GM04503 (cell line): ENCODE results near the gene SERPINA10.

Source experiments
- DNase-seq: peaks from one replicate; pipeline ENCODE4 v3.0.0-alpha.2; 2012; ENCODE audit warnings: low read depth

Gene SERPINA10, protein sequence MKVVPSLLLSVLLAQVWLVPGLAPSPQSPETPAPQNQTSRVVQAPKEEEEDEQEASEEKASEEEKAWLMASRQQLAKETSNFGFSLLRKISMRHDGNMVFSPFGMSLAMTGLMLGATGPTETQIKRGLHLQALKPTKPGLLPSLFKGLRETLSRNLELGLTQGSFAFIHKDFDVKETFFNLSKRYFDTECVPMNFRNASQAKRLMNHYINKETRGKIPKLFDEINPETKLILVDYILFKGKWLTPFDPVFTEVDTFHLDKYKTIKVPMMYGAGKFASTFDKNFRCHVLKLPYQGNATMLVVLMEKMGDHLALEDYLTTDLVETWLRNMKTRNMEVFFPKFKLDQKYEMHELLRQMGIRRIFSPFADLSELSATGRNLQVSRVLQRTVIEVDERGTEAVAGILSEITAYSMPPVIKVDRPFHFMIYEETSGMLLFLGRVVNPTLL

DNA sequence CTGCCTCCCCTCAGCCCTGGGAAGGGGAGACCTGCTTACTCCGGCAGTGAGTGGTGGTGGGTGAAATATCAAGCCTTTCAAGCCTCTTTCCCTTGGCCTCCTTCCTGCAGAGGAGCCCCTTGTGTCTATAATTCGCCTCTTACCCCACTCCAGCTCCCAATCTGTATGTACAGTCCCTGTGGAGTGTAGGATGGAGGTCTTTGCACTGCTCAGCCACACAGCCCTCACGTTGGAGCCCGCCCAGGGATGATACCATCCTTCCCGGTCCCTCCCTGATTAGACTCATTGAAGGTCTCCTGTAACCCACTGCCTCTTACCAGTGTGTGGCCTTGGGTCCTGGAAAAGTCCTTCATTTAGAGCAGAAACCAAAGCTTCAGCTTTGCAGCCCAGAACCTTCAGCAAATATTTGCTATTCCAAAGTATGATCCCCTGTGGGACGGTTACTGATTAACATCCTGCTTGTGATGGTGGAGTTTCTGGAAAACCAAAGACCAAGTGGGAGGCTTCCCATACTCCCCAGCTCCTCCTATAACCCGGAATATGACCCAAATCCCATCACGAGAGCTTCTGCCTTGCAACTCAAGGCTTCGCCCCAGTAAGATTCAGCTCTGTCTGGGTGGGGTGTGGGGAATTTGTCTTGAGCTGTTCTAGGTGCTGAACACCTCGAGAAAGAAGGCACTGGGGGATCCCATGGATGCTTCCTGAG is at the start of gene SERPINA10:
SERPINA10 (minus strand) TSS at position 397 of the 706 bp plus-strand sequence. CDS start 2,675 bp downstream, outside the sequence.
- DNase-seq = no peak

DNA sequence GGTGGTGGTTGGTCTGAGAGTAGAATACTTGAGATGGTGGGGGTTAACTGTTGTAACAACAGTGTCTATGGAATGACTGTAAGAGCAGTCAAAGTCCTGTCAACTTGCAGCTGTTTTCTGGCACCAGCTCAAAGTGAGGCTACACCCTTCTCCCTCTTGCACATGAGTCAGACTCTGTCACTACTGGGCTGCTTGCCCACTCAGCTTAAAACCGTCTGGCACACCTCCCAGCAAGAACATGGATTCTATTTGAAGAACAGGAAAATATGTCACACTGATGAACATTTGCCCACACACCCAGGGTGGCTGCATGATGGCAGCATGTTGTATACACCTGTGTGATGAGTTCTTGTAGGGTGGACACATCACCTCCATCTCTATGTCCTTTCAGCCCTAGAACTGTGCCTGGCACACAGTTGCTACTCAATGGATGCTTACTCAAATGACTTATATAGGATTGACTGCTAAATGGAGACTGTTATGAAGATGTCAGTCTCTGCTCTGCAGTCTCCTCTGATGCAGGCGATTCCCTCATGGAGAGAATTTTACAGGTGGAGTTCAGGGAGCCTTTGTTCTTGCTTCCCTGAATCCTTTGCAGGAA is 49.4 kb upstream of the SERPINA10 start:
- DNase-seq = peak; percentile 91

DNA sequence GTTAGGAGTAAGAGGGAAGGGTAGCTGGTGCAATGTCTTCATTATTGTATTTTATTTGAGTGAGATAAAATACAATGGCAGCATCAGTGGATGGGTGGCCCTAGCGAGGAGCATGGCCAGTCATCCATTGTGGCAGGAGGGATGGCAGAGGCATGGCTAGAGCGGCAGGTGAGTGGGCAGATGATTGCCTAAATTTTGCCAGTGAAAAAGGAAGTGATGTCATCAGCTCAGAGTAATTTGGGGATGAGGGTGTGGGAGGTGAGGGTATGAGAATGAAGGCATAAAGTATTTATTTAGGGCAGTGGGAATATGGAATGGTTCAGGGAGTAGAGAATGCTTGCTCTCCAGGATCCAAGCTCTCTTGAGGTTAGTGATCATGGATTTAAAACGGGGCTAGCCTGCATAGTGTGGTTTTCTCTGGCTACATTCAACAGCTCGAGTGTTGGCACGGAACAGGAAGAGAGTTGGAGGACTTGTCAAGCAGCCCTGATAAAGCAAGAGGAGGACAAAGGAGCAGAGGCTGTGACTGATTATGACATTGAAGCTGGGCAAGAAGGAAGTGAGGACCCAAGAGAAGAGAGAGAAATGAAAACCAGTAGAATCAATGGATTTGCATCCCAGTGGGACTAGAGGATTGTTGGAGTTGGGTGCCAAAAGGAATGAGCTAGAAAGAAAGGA is 48.7 kb upstream of the SERPINA10 start:
- no peak for DNase-seq

DNA sequence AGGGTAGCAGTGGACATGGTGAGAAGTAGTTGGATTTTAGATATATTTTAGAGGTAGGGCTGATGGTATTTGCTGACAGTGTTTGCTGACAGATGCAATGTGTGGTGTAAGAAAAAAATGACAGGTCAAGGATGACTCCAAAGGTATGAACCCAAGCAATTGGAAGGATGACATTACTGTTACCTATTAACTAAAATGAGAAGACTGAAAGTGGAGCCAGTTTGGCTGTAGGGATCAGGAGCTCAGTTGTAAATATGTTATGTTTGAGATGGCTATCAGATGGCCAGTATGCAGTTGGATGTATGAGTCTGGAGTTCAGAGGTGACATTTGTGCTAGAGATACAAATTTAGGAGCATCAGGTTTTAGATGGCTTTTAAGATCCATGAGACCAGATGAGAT is 47.5 kb upstream of the SERPINA10 start:
- no peak for DNase-seq

DNA sequence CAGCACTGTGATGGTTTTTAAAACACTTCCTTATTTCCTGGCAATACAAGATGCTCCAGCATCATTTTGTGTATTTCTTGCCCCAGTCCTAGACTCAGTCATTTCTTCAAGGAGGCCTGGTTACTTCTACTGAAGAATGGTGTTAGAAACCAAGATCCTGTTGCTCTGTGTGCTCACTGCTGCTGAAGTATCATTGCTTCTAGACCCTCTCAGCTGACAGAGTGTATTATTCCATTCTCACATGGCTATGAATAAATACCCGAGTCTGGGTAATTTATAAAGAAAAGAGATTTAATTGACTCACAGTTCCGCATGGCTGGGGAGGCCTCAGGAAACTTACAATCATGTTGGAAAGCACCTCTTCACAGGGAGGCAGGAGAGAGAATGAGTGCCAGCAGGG is 45.0 kb upstream of the SERPINA10 start:
- no peak for DNase-seq

DNA sequence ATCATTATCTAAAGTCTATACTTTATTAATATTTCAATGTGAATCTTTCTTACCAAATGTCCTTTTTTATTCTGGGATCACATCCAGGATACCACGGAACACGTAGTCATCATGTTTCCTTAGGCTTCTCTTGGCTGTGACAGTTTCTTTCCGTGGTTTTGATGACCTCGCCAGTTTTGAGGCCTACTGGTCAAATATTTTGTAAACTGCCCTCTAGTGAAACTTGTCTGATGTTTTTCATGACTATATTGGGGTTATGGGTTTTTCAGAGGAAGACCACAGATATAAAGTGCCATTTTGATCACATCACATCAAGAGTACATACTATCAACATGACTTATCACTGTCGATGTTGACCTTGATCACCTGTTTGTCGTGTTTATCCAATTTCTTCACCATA is 44.2 kb upstream of the SERPINA10 start:
- peak; percentile 15 for DNase-seq

DNA sequence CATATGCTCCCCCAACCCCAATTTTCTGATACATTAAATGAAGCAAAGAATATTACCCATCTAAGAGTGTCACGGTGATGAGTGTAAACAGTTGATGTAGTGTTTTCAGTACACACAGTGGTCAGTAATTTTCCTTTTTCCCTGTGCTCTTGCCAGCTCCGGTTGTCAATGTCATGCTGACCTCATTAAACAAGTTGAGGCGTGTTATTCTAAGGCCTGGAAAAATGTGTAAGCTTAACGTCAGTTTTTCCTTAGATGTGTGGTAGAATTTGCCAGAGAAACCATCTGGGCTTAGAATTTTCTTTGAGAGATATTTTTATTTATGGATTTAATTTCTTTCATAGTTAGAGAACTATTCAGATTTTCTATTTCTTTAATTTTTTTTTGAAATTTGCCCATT is 41.8 kb upstream of the SERPINA10 start:
- DNase-seq = no peak

DNA sequence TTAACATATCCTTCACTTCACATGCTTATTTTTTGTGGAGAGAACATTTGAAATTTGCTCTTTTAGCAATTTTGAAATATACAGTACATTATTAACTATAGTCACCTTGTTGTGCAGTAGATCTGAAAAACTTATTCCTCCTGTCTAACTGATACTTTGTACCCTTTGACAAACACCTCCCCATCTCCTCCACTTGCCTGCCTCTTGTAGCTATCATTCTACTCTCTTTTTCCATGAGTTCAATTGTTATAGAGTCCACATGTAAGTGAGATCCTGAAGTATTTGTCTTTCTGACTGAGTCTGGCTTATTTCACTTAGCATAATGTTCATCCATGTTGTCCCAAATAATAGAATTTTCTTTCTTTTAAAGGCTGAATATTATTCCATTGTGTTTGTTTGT is 39.5 kb upstream of the SERPINA10 start:
- DNase-seq = no peak

DNA sequence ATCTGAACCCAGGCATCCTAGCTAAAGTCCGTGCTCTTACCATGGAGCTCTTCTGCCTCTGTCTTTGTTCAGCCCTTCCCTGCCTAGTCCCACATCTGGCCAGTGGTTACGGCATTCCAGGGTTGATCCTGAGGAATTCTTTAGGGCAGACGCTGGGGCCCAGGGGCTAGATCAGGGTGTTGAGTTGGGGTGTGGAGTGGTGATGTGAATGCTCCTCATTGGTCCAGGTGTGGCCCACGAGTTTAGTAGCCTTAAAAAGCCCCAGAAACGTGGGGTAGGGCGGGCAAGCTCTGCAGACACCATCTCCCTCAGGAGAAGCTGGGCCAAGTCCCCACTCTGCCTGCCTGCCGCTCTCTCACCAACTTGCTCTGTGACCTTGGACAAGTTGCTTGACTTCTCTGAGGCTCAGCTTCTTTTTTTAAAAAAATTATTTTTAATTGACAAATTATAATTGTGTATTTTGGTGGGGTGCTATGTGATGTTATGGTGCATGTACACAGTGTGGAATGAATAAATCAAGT is 39.1 kb upstream of the SERPINA10 start:
- no peak for DNase-seq

DNA sequence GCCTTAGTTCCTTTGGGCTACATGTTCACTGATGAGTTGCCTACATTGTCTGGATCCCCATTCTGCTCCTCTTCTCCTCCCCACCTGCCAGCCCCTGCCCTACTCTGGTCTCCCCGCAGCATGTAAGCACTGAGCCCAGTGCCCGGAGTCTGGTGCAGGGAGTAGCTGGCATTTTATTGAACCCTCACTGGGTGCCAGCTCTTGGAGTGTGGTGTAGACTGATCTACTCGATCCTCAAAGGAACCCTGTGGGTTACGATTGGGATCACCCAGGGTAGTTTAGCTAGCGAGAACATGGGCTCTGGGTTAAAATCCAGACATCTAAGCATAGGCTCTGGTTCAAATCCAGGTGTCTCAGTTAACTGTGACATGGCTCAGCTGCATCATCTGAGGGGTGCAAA is 38.4 kb upstream of the SERPINA10 start:
- no peak for DNase-seq

DNA sequence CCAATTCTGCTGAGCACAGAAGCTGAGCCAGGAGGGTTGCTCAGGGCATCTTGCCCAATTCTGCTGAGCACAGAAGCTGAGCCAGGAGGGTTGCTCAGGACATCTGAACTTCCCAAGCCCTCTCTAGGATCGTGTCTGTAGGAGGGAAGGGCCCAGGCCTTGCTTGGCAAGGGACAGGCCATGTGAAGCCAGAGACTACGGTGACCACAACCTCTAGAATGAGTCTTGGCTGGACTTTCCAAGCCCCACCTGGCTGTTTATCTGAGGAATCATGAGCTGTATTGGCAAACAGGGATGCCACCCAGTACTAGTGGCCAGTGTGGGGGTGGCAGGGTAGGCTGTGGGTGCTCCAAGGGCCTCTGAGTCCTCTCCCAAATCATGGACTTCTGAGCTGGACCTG is 37.8 kb upstream of the SERPINA10 start:
- no peak for DNase-seq

DNA sequence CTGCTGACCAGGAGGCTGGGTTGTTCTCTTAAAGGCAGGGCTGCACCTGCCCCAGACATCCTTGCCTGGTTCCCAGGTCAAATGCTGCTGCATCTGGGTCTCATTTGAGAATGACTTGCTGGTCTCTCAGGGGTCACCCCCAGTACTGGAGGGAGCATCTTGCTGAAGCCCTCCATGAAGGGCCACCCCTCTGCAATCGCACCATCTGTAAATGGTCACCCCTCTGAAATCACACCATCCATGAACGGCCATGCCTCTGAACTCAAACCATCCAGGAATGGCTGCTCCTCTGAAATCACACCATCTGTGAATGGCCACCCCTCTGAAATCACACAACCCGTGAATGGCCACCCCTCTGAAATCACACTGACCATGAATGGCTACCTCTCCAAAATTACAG is 37.4 kb upstream of the SERPINA10 start:
- DNase-seq = no peak

DNA sequence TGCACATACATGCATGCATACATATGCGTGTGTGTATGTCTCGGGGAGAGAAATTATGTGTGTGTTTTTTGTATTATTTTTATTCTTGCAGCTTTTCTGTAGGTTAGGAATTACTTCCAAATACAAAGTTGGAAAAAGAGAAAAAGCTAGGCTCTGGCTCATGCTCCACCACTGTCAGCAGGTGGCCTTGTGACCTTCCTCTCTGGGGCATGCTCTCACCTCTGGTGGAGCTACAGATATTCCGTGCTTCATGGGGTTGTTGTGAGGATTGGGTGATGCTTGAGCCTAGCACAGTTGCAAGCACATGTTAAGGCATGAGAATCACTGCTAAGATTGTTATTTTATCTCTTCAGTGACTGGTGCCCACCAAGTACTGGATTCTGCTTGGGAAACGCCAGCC is 36.8 kb upstream of the SERPINA10 start:
- no peak for DNase-seq

DNA sequence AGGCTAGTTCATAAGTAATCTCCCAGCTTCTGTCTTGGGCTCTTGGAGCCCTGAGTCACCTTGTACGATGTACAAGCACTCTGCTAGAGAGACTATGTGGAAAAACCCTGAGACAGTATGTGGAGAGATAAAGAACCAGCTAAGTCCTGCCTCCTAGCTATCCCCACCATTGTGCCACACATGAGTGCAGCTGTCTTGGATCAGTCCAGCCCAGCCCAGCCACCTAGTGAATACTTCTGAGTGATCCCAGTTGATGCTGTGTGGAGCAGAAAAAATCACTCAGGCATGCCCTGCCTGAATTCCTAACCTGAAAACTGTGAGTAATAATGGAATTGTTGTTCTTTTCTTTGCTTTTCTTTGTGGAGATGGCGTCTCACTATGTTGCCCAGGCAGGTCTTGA is 35.1 kb upstream of the SERPINA10 start:
- DNase-seq = no peak

DNA sequence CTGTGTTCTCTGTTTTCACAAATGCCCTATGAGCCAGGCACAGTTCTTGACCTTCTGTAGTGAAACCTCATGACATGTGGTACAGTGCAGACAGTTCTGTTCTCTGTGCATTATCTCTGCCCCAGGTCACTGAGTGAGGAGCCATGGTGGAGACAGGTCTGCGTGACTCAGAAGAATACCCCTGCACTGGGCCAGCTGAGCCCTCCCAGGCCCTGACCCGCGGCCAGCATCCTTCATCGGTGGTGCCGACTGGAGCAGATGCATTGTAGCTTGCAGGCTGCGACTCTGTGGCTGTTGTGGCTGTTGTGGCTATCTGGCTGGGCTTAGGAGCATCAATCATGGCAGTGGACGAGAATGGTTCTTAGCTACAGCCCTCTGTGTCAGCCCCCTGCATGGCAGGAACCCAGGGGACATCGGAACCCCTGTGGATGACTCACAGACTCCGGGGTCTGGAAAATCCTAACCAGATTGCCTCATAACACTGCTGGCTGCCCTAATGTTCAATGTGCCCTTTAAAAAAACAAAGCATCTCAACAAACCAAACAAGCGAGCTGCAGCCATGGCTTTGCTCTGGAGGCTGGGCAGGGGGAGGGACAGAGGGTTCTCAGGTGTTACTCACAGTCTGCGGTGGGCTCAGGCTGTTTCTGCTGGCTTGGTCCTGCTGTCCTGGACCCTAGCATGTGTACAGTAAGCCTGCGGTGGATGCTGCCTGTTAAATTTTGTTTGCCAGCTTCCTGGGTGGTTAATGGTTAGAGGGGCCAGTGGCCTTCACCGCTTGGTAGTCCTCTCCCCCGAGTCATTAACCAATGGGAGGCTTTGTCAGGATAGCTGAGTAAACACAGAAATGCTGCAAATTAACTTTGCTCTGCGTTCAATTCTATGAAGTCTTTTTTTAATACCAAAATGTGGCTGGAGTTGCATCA is 29.8 kb upstream of the SERPINA10 start, which contains the start of gene SERPINA6:
SERPINA6 (minus strand) TSS at position 689 of the 923 bp plus-strand sequence. CDS start 8,688 bp downstream, outside the sequence.
- DNase-seq = no peak

DNA sequence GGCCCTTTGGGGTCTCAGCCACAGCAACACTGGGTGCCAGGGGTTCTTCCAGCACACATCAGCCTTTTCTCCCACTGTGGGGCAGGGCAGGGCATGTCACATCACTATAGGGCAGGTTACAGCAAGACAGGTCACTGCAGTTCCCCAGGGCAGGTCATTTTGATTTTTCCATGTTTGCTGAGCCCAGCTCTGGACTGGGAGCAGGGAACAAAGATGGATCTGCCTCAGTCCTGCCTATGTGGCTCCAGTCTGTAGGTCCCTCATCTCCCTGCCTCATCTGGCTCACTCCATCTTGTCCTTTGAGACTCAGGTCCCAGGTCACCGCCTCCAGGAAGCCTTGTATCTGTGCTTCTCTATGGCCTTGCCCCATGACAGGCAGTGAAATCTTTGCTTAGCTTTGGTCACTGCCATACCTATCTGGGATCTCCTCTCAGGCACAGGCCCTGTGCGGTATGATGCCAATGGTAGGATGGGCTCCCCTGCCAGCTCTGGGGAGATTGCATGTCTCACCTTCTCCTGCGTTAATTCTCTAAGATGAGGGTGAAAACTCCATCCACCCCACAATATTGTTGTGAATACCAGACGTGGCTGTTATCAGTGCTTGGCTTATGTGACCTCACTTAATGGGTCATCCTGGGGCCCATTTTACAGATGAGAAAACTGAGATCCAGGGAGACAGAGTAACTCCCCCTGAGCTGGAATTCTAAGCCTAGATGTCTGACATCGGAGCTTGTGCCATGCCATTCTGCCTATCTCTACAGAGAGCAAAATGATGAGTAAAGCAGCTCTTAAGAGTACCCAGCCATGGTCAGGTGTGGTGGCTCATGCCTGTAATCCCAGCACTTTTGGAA is 28.6 kb upstream of the SERPINA10 start:
- DNase-seq = no peak

DNA sequence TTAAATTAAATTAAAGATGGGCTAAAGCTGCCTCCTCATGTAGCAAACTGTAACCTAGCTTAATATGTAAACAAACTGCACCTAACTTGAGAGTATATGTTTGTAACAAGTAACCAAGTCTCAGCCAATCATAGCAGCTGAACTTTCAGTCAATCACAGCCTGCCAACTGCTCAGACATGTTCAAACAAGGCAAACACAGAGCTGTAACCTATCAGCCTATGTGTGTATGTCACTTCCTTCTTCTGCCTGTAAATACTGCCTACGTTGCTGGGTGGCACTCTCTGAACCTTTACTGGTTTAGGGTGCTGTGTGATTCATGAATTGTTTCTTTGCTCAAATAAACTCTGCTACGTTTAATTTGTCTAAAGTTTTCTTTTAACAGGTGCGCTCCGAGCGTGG is 27.2 kb upstream of the SERPINA10 start:
- DNase-seq = no peak

DNA sequence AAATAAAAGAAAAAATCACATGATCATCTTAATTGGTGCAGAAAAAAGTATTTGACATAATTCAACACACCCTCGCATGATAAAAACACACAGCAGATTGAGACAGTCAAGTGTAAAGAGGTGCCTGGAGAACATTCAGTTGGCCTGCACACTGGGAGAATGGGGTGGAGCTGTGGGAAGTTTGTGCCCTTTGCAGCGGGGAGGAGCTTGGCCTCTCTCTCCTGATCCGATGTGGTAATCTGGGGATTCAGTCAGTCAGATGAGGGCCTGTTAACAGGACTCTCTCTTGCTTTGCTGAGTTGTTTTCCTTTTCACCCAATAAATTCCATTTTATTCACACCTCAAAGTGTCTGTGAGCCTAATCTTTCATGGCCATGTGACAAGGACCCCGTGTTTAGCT is 24.2 kb upstream of the SERPINA10 start:
- DNase-seq = no peak

DNA sequence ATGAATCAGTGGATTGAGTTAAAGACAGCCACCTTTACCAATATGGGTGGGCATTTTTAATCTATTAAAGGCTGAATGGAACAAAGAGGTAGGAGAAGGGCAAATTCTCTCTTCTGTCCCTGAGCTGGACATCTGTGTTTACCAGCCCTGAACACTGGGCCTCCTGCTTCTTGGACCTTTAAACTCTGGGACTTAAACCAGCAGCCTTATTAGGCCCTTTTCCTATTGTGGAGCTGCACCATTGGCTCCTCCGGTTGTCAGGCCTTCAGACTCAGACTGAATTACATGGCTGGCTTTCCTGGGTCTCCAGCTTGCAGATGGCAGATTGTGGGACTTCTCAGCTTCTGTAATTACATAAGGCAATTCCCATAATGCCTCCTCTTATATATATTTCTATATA is 23.6 kb upstream of the SERPINA10 start:
- DNase-seq = no peak

DNA sequence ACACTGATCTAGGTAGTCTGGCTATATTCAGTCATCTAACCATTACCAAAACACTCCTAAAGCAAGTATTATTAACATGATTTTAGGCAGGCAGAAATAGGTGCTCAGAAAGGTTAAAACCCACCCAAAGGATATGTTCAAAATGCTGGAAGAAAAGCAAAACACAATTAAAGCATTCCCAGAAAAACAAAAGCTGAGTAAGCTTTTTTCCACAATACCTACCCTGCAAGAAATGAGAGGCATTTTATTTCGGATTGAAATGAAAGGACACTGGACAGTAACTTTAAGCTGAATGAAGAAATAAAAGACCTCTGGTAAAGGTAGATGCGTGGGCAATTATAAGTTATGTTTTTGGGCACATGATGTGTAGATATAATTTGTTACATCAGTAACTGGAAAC is 21.8 kb upstream of the SERPINA10 start:
- DNase-seq = no peak
